ENCODE results near the gene NEK3. TPM values are rescaled to one million over a fixed set of nuclear protein-coding genes. Genes with fewer than 3 reads are reported as not detected.
A peak's percentile ranks its signal among the peaks of the same experiment; 100 is the strongest.

NEK3 gene
- total RNA-seq, 1 experiment from 2014 or later: 6.9 TPM

GRCh38 chr13:52162279-52163101 lies 3.1 kb upstream of the NEK3 start:
- no peak overlapping the region for H3K4me3 ChIP-seq (ENCODE audit: low read length)

GRCh38 chr13:52161181-52161646 lies 1.8 kb upstream of the NEK3 start:
- no peaks in the 10 kb centered on the region for H3K79me2 ChIP-seq (ENCODE audit: low read length)
- H4K20me1 ChIP-seq (ENCODE audit: low read length): no peaks in the 10 kb centered on the region
- H2AFZ ChIP-seq (ENCODE audit: low read length): no peak overlapping the region
- H3K27me3 ChIP-seq (ENCODE audit: low read length): no peaks in the 10 kb centered on the region
- H3K9me2 ChIP-seq (replicated peaks; ENCODE audit: low read length): no peaks in the 10 kb centered on the region
- no peak overlapping the region for H3K27ac ChIP-seq (ENCODE audit: low read length)
- ATAC-seq (no peak), DNase-seq (no peak)
- H3K4me3 ChIP-seq (ENCODE audit: low read length): no peak overlapping the region
- TF ChIP-seq EZH2 (IDR thresholded peaks at IDR 0.05; ENCODE audit: low read length, unreplicated experiment) (no peak), CTCF (conservative IDR thresholded peaks at IDR 0.05; ENCODE audit: low read depth, low read length) (no peak), EZH2phosphoT487 (IDR thresholded peaks at IDR 0.05; ENCODE audit: borderline replicate concordance, low read length) (no peak)
- no peaks in the 10 kb centered on the region for H3F3A ChIP-seq (ENCODE audit: low read length, unreplicated experiment)
- no peaks in the 10 kb centered on the region for H3K36me3 ChIP-seq (ENCODE audit: low read depth, low read length)
- BruUV-seq (replicated peaks): no TSS peak
- no peaks in the 10 kb centered on the region for H3K9me3 ChIP-seq (ENCODE audit: low read length)
- intact Hi-C loops (cut with micrococcal nuclease): no loop called here
- POLR2A ChIA-PET (ENCODE audit: unreplicated experiment): no interaction called here
- H3K9ac ChIP-seq (ENCODE audit: low read length): no peak overlapping the region
- CTCF ChIA-PET: no interaction called here
- no peak overlapping the region for H3K4me2 ChIP-seq (ENCODE audit: low read length)
- H3K4me1 ChIP-seq (ENCODE audit: insufficient read depth, low read length): peaks cover 16% of the 10 kb centered on the region

More at GRCh38 chr13:52162279-52163101, 3.1 kb upstream of the NEK3 start:
- Histone ChIP-seq H4K20me1 (ENCODE audit: low read length) (no peaks in the 10 kb centered on the region), H2AFZ (ENCODE audit: low read length) (no peak overlapping the region), H3K36me3 (ENCODE audit: low read depth, low read length) (no peaks in the 10 kb centered on the region), H3F3A (ENCODE audit: low read length, unreplicated experiment) (no peaks in the 10 kb centered on the region), H3K4me1 (ENCODE audit: insufficient read depth, low read length) (peaks cover 16% of the 10 kb centered on the region), H3K9me3 (ENCODE audit: low read length) (no peaks in the 10 kb centered on the region), H3K27me3 (ENCODE audit: low read length) (no peaks in the 10 kb centered on the region), H3K27ac (ENCODE audit: low read length) (no peak overlapping the region), H3K4me2 (ENCODE audit: low read length) (no peak overlapping the region), H3K9ac (ENCODE audit: low read length) (no peak overlapping the region), H3K79me2 (ENCODE audit: low read length) (no peaks in the 10 kb centered on the region), H3K9me2 (replicated peaks; ENCODE audit: low read length) (no peaks in the 10 kb centered on the region)
- ChIA-PET CTCF (no interaction called here), POLR2A (ENCODE audit: unreplicated experiment) (interaction anchor here (0.6 kb wide), 1 partner anchor 709 kb away, joined by 3 read pairs; no protein-coding TSS in a partner anchor)
- ATAC-seq: peak; percentile 54
- DNase-seq: peak; percentile 52
- intact Hi-C loops (cut with micrococcal nuclease): no loop called here
- no TSS peak for BruUV-seq (replicated peaks)
- TF ChIP-seq EZH2phosphoT487 (IDR thresholded peaks at IDR 0.05; ENCODE audit: borderline replicate concordance, low read length) (no peak), CTCF (conservative IDR thresholded peaks at IDR 0.05; ENCODE audit: low read depth, low read length) (no peak), EZH2 (IDR thresholded peaks at IDR 0.05; ENCODE audit: low read length, unreplicated experiment) (no peak)

- Histone ChIP-seq H3K27ac (ENCODE audit: low read length) (no peak overlapping the region), H3K4me1 (ENCODE audit: insufficient read depth, low read length) (peaks cover 16% of the 10 kb centered on the region), H2AFZ (ENCODE audit: low read length) (no peak overlapping the region), H3K4me3 (ENCODE audit: low read length) (no peak overlapping the region), H4K20me1 (ENCODE audit: low read length) (no peaks in the 10 kb centered on the region), H3F3A (ENCODE audit: low read length, unreplicated experiment) (no peaks in the 10 kb centered on the region), H3K4me2 (ENCODE audit: low read length) (no peak overlapping the region), H3K36me3 (ENCODE audit: low read depth, low read length) (no peaks in the 10 kb centered on the region), H3K9me2 (replicated peaks; ENCODE audit: low read length) (no peaks in the 10 kb centered on the region), H3K9ac (ENCODE audit: low read length) (no peak overlapping the region), H3K27me3 (ENCODE audit: low read length) (no peaks in the 10 kb centered on the region), H3K9me3 (ENCODE audit: low read length) (no peaks in the 10 kb centered on the region), H3K79me2 (ENCODE audit: low read length) (no peaks in the 10 kb centered on the region)
- no peak for ATAC-seq
- BruUV-seq (replicated peaks): no TSS peak
- TF ChIP-seq EZH2phosphoT487 (IDR thresholded peaks at IDR 0.05; ENCODE audit: borderline replicate concordance, low read length) (no peak), EZH2 (IDR thresholded peaks at IDR 0.05; ENCODE audit: low read length, unreplicated experiment) (no peak), CTCF (conservative IDR thresholded peaks at IDR 0.05; ENCODE audit: low read depth, low read length) (no peak)
- ChIA-PET CTCF (no interaction called here), POLR2A (ENCODE audit: unreplicated experiment) (no interaction called here)
- intact Hi-C loops (cut with micrococcal nuclease): no loop called here
- DNase-seq: no peak
Observed at GRCh38 chr13:52160506-52160905, 1.1 kb upstream of the NEK3 start.
